GM18526 (cell line): ENCODE data around the gene SLC22A9.

ENCODE experiments used
- POLR2A ChIP-seq: IDR thresholded peaks from 3 replicates; pipeline ENCODE4 v1.6.1; 2011; ENCODE audit not compliant: insufficient read length; ENCODE audit errors: extremely low read depth

SLC22A9 gene

GRCh38 chr11:63443714-63444113 is 74.1 kb downstream of the SLC22A9 start:
- TF ChIP-seq POLR2A = no peak

- no peak for TF ChIP-seq POLR2A
Observed at GRCh38 chr11:63444160-63444559, 74.6 kb downstream of the SLC22A9 start.

DNA sequence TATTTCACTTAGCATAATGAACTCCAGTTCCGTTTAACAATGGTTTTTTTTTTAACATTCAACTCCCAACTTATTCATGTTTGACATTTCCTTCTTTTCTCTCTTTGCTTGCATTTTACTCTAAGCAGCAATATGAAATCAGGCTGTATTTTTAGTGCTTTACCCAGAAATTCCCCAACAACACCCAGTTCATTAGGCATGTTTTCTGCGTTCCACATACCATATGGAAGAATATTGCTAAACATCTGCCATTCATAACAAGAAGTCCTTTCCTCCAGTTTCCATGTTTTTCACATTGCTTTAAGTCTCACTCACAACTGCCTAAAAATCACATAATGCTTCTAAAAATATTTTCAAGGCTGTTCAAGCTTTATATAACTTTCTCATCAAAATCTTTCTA is 75.5 kb downstream of the SLC22A9 start:
- no peak for TF ChIP-seq POLR2A

- TF ChIP-seq POLR2A = no peak
Observed at GRCh38 chr11:63445720-63446119, 76.1 kb downstream of the SLC22A9 start.

DNA sequence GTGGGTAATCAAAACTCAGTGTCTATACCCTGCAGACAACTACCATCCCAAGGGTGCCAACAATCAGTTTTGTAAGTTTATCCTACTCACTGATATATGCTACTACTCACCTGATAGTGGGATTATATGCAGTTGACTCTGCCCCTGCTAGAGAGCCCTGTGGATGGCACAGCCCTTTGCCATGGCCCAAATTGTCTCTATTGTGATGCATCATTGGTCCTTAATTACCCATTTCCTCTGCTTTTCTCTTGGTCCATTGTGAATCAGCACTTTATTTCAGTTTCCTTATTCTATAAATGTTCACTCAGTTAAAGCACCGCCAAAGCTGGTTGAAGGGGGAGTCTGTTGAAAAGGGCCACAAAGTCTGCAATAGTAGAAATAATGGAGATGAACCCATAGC is 79.1 kb downstream of the SLC22A9 start:
- no peak for TF ChIP-seq POLR2A

DNA sequence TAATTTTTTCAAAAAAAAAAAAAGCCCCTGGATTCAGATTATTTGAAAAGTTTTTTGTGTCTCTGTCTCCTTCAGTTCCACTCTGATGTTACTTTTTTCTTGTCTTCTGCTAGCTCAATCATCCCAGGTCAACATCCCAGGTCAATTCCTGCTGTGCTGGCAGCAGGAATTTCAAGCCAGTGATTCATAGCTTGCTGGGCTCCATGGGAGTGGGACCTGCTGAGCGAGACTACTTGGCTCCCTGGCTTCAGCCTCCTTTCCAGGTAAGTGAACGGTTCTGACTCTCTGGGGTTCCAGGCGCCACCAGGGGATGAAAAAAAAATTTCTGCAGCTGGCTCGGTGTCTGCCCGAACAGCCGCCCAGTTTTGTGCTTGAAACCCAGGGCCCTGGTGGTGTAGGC is 90.0 kb downstream of the SLC22A9 start:
- TF ChIP-seq POLR2A = no peak
